HG02588 (cell line): ENCODE data around the gene CLIC3.
"Not testable (repeated sequence)": the region's sequence is repeated elsewhere in the genome, so short reads cannot be mapped to it uniquely, and the experiment has no call there.

Experiments
- ATAC-seq: cut with Tn5 transposase; IDR thresholded peaks from one replicate; pipeline ENCODE4 v1.9.1; 2021; ENCODE audit warnings: mild to moderate bottlenecking, moderate library complexity; ENCODE audit not compliant: unreplicated experiment

The CLIC3 gene

GRCh38 chr9:137004285-137004684 is 7.9 kb upstream of the CLIC3 start:
- not testable (repeated sequence) for ATAC-seq

GRCh38 chr9:137002646-137003041 is 6.3 kb upstream of the CLIC3 start:
- ATAC-seq: no peak

- no peak for ATAC-seq
Measured at GRCh38 chr9:137001857-137002645, 5.7 kb upstream of the CLIC3 start.

GRCh38 chr9:137000177-137000930 is 4.0 kb upstream of the CLIC3 start:
- ATAC-seq: no peak

- no peak for ATAC-seq
Measured at GRCh38 chr9:136997830-136998234, 1.5 kb upstream of the CLIC3 start.

- ATAC-seq: no peak
Measured at GRCh38 chr9:136997371-136997770, 1.0 kb upstream of the CLIC3 start.

- no peak for ATAC-seq
Measured at GRCh38 chr9:136995772-136996311, 526 bp downstream of the CLIC3 start.

- no peak for ATAC-seq
Measured at GRCh38 chr9:136995362-136995761, 1.0 kb downstream of the CLIC3 start.

GRCh38 chr9:136994888-136995230 is 1.5 kb downstream of the CLIC3 start:
- no peak for ATAC-seq

- no peak for ATAC-seq
Measured at GRCh38 chr9:136994180-136994887, 2.0 kb downstream of the CLIC3 start.

- ATAC-seq: no peak
Measured at GRCh38 chr9:136992819-136993369, 3.5 kb downstream of the CLIC3 start.

GRCh38 chr9:136991993-136992818 is 4.2 kb downstream of the CLIC3 start, which contains the start of gene PAXX:
Gene PAXX, plus strand, starts transcription at chr9:136992422. Its CDS starts 22 bp downstream, at chr9:136992444.
- ATAC-seq: peak; percentile 74

- no peak for ATAC-seq
Measured at GRCh38 chr9:136990242-136990911, 6.0 kb downstream of the CLIC3 start.

GRCh38 chr9:136988872-136989271 is 7.5 kb downstream of the CLIC3 start:
- no peak for ATAC-seq

- ATAC-seq: no peak
Measured at GRCh38 chr9:136985853-136986252, 10.5 kb downstream of the CLIC3 start.

- no peak for ATAC-seq
Measured at GRCh38 chr9:136985027-136985602, 11.3 kb downstream of the CLIC3 start.

- ATAC-seq: no peak
Measured at GRCh38 chr9:136984464-136985026, 11.8 kb downstream of the CLIC3 start.

GRCh38 chr9:136983656-136984314 is 12.6 kb downstream of the CLIC3 start:
- no peak for ATAC-seq
